ENCODE results near the gene SGK2.

Gene SGK2

DNA sequence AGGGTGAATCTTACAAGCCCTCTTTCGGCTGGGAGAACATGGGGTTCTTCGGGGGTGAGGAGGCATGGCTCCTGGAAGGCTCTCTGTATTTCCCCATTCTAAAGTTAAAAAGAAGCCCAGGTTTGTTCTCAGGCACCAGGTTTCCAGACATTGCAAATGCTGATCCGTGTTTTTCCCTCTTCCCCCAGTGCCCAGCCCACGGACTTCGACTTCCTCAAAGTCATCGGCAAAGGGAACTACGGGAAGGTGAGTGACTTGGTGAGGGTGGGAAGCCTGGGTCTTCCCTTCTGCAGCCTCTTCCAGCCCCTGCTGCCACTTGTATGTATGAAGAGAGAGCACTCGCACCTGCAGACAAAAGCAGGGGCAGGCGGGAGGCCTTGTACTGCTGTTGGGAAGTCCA lies 8.7 kb downstream of the SGK2 start:
- TF ChIP-seq POLR2AphosphoS5 (IDR thresholded peaks at IDR 0.05; ENCODE audit: low read depth, low read length) (no peak), TAF1 (IDR thresholded peaks at IDR 0.05; ENCODE audit: borderline replicate concordance, low read depth, low read length) (no peak), POLR2A (IDR thresholded peaks at IDR 0.05; ENCODE audit: low read depth, low read length) (no peak)
- FAIRE-seq (no peak), DNase-seq (ENCODE audit: insufficient read length) (no peak)

DNA sequence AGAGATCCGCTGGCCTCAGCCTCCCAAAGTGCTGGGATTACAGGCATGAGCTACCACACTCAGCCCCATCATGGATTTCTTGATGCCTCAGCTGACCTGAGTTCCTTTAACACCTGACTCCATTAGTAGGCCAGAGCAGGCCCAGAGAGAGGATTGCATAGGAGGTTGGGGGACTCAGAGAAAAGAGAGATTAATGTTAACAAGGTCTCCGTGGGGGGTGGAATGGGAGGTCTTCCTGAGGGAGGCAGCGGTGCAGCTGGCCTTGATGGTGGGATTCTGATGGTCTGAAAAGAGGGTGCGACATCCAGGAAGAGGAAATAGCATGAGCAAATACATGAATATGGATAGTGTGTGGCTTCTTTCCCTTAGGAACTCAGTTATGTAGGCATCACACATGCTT lies 9.9 kb downstream of the SGK2 start:
- TF ChIP-seq TAF1 (IDR thresholded peaks at IDR 0.05; ENCODE audit: borderline replicate concordance, low read depth, low read length) (no peak), POLR2A (IDR thresholded peaks at IDR 0.05; ENCODE audit: low read depth, low read length) (no peak), POLR2AphosphoS5 (IDR thresholded peaks at IDR 0.05; ENCODE audit: low read depth, low read length) (no peak)

DNA sequence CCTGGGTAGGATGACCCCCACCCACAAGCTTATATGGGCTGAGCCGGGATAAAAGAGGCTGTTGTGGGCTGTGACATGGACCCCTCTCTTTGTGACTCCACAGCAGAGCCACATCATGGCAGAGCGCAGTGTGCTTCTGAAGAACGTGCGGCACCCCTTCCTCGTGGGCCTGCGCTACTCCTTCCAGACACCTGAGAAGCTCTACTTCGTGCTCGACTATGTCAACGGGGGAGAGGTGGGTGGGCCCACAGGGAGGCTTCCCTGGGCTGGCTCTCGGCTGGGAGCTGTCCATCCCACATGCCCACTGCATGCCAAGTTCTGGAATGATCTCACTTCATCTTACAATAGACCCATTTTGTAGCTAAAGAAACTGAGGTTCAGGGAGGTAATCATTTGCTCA lies 10.5 kb downstream of the SGK2 start:
- DNase-seq (ENCODE audit: insufficient read length) (no peak), FAIRE-seq (no peak)
- TF ChIP-seq POLR2A (IDR thresholded peaks at IDR 0.05; ENCODE audit: low read depth, low read length), result no peak
- TF ChIP-seq TAF1 (IDR thresholded peaks at IDR 0.05; ENCODE audit: borderline replicate concordance, low read depth, low read length), result no peak
- no peak for TF ChIP-seq POLR2AphosphoS5 (IDR thresholded peaks at IDR 0.05; ENCODE audit: low read depth, low read length)

More for the DNA sequence above, 9.9 kb downstream of the SGK2 start:
- FAIRE-seq, result no peak
- no peak for DNase-seq (ENCODE audit: insufficient read length)

DNA sequence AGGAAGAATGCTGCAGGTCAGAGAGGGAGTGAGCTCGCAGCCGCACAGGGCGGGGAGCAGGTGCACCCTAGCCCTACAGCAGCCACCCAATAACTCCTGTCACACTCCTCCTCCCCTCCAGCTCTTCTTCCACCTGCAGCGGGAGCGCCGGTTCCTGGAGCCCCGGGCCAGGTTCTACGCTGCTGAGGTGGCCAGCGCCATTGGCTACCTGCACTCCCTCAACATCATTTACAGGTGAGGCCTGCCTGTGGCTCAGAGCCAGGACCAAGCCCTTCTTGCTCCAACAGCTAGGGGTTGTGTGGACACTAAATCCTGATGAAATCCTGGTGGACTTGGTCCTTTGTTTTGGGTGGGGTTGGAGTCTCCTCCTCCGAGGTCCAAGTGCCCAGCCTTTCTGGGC lies 11.7 kb downstream of the SGK2 start:
- TF ChIP-seq TAF1 (IDR thresholded peaks at IDR 0.05; ENCODE audit: borderline replicate concordance, low read depth, low read length) (no peak), POLR2AphosphoS5 (IDR thresholded peaks at IDR 0.05; ENCODE audit: low read depth, low read length) (no peak), POLR2A (IDR thresholded peaks at IDR 0.05; ENCODE audit: low read depth, low read length) (no peak)
- DNase-seq (ENCODE audit: insufficient read length) (no peak), FAIRE-seq (no peak)

DNA sequence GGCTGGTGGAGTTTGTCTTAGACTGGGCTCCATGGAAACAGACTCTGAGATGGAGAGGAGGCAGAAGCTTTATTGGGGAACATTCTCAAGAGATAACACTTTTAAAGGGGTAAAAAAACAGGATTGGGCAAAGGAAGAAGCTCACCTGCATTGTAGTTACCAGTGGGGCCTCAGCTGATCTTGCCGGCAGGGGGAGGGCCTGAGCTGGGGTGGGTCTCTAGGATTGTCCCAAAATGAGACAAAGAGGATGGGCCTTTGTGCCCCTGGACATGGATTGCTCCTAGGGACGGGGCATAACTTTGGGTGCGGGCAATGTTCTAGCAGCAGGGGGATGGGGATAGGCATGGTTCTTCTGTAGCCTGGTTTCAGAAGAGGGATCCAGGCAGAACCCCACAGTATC lies 12.5 kb downstream of the SGK2 start:
- DNase-seq (ENCODE audit: insufficient read length) (no peak), FAIRE-seq (no peak)
- no peak for TF ChIP-seq POLR2AphosphoS5 (IDR thresholded peaks at IDR 0.05; ENCODE audit: low read depth, low read length)

DNA sequence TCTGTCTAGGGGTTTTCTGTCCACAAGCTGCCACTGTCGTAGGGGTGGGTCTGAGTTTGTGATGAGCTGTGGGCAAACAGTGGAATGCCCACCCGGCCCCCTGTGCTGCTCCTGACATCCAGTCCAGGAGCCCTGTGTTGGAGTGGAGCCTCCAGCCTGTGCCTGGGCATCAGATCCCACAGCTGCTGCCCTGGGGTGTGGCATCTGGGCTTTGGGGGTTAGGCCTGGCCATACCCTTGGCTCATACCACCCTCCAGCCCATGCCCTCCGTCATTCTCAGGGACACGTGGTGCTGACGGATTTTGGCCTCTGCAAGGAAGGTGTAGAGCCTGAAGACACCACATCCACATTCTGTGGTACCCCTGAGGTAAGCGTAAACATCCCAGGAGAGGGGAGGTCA lies 12.9 kb downstream of the SGK2 start:
- FAIRE-seq (no peak), DNase-seq (ENCODE audit: insufficient read length) (no peak)
- TF ChIP-seq TAF1 (IDR thresholded peaks at IDR 0.05; ENCODE audit: borderline replicate concordance, low read depth, low read length) (no peak), POLR2AphosphoS5 (IDR thresholded peaks at IDR 0.05; ENCODE audit: low read depth, low read length) (no peak), POLR2A (IDR thresholded peaks at IDR 0.05; ENCODE audit: low read depth, low read length) (no peak)

DNA sequence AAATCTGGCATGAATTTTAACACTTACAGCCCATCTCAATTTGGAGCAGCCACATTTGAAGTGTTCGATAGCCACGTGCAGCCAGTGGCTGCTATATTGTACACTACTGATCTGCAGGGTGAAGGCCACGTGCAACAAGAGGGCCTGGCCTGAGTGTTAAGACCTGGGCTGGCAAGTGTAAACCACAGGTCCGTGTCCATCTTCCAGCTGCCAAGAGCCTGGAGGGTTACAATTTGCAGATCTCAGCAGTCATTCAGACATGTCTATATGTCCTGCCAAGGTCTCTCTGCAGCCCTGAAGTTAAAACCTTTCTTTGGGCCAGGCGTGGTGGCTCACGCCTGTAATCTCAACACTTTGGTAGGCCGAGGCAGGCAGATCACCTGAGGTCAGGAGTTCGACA lies 14.1 kb downstream of the SGK2 start:
- DNase-seq (ENCODE audit: insufficient read length) (no peak), FAIRE-seq (no peak)

DNA sequence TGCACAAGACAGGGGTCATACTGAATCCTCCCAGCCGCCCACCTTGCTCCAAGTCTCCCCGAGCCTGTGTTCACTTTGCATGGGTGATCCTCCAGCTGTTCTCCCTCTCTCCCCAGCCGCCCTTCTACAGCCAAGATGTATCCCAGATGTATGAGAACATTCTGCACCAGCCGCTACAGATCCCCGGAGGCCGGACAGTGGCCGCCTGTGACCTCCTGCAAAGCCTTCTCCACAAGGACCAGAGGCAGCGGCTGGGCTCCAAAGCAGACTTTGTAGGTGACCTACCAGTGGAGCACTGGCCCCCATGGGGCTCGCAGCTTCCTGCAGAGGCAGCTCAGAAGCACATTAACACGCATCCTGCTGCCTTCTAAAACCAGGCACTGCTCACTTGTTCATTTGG lies 17.3 kb downstream of the SGK2 start:
- TF ChIP-seq POLR2AphosphoS5 (IDR thresholded peaks at IDR 0.05; ENCODE audit: low read depth, low read length), result no peak
- TF ChIP-seq TAF1 (IDR thresholded peaks at IDR 0.05; ENCODE audit: borderline replicate concordance, low read depth, low read length), result no peak
- no peak for TF ChIP-seq POLR2A (IDR thresholded peaks at IDR 0.05; ENCODE audit: low read depth, low read length)
- no peak for FAIRE-seq
- DNase-seq (ENCODE audit: insufficient read length), result no peak

More for the DNA sequence above, 14.1 kb downstream of the SGK2 start:
- TF ChIP-seq POLR2AphosphoS5 (IDR thresholded peaks at IDR 0.05; ENCODE audit: low read depth, low read length), result no peak
- TF ChIP-seq TAF1 (IDR thresholded peaks at IDR 0.05; ENCODE audit: borderline replicate concordance, low read depth, low read length), result no peak
- no peak for TF ChIP-seq POLR2A (IDR thresholded peaks at IDR 0.05; ENCODE audit: low read depth, low read length)

DNA sequence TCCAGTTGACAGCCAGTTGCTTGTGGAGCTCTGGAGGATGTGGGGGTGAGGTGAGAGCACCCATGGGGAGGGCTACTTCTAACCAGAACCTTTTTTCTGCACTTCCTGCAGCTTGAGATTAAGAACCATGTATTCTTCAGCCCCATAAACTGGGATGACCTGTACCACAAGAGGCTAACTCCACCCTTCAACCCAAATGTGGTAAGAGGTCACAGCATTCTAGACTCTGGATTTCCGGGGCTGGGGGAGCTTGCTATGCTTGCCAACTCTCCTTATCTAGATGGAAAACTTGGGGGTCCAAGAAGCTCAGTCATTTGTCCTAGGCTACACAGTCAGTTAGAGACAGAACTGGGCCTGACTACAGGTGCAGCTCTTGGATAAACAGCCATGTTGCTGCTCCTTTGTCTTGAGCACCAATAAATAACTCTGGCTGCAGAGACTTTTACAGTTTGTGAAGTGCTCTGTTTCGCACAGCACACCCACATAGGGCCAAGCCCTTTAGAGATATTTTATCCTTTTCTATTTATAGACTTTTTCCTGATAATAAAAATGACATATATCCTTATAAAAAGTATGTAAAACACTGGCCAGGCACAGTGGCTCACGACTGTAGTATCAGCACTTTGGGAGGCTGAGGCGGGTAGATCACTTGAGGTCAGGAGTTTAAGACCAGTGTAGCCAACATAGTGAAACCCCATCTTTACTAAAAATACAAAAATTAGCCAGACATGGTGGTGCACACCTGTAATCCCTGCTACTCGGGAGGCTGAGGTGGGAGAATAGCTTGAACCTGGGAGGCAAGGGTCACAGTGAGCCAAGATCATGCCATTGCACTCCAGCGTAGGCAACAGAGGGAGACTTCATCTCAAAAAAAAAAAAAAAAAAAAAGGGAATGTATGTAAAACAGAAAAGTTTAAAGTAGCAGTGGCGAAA lies 21.3 kb downstream of the SGK2 start:
- TF ChIP-seq POLR2A (IDR thresholded peaks at IDR 0.05; ENCODE audit: low read depth, low read length) (no peak), TAF1 (IDR thresholded peaks at IDR 0.05; ENCODE audit: borderline replicate concordance, low read depth, low read length) (no peak), POLR2AphosphoS5 (IDR thresholded peaks at IDR 0.05; ENCODE audit: low read depth, low read length) (no peak)
- no peak for DNase-seq (ENCODE audit: insufficient read length)
- FAIRE-seq, result no peak

DNA sequence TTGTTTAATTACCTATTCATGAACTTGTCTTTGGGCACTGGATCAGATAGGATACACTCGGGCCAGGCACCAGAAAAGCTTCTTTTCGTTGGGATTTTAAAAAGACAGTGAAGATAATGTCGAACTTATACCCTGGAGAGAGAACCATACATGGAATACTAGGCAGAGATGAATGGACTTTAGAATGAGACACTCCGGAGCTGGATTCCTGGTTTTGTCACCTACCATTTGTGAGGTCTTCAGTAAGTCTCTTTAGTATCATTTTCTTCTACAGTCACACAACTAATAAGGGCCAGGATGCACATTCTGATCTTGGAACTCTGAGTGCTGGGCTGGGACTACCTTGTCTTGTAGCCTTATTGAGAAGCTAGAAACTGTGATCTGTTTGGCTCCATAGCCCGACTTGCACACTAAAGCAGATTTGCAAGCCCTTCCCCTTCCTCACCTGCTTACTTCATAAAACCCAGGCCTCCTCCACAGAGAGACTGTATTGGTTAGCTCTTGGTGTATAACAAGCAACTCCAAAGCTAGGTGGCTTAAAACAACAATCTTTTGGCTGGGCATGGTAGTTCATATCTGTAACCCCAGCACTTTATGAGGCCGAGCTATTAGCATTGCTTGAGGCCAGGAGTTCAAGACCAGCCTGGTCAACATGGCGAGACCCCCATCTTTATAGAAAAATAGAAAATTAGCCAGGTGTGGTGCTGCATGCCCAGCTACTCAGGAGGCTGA lies 24.5 kb downstream of the SGK2 start:
- no peak for TF ChIP-seq TAF1 (IDR thresholded peaks at IDR 0.05; ENCODE audit: borderline replicate concordance, low read depth, low read length)
- TF ChIP-seq POLR2AphosphoS5 (IDR thresholded peaks at IDR 0.05; ENCODE audit: low read depth, low read length), result no peak
- TF ChIP-seq POLR2A (IDR thresholded peaks at IDR 0.05; ENCODE audit: low read depth, low read length), result no peak
- FAIRE-seq (no peak), DNase-seq (ENCODE audit: insufficient read length) (no peak)

DNA sequence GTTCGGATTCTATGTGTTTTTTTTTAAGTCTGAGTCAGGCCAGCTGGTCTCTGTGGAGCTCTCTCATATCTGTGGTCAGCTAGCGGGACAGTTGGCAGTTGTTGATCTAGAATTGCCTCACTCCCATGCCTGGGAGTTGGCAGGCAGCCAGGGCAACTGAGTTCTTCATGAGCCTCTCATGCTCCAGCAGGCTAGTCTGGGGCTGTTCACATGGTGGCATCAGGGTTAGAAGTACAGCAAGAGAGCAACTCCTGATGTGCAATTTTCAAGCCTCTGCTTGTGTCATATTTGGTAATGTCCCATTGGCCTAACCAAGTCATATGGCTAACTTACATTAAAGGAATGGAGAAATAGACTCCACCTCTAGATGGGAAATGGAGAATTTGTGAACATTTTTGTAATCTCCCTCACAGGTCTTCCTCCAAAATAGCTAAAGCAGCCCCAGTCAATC lies 25.2 kb downstream of the SGK2 start:
- TF ChIP-seq POLR2AphosphoS5 (IDR thresholded peaks at IDR 0.05; ENCODE audit: low read depth, low read length) (no peak), TAF1 (IDR thresholded peaks at IDR 0.05; ENCODE audit: borderline replicate concordance, low read depth, low read length) (no peak), POLR2A (IDR thresholded peaks at IDR 0.05; ENCODE audit: low read depth, low read length) (no peak)
- FAIRE-seq (no peak), DNase-seq (ENCODE audit: insufficient read length) (no peak)
